Adrenal gland (tissue), 12 donors: ENCODE results near the gene ELMO3. TPM values are rescaled to one million over a fixed set of nuclear protein-coding genes. Genes with fewer than 3 reads are reported as not detected.

Experiments used
- DNase-seq, 7 donors: peaks; one replicate each; pipeline ENCODE4 v3.0.0-alpha.2; 2019 to 2020
- H3K27ac ChIP-seq, 5 donors: fragments of 200-600 bp; sonication (generic) in 4 of 5; 1 replicate in 3 of 5; 2 replicates in 2 of 5; pipeline versions ENCODE4 v1.5.1 to v1.8.0; 2016 to 2020; ENCODE audit warnings: mild to moderate bottlenecking in 1 of 5
- H3K27me3 ChIP-seq: fragments of 200-600 bp; 2 replicates; pipeline ENCODE4 v1.8.0; 2021
- H3K36me3 ChIP-seq, 2 donors: fragments of 200-600 bp; replicated peaks in 1 of 2; 1 replicate in 1 of 2; 2 replicates in 1 of 2; pipeline versions ENCODE4 v1.5.1 to v1.8.0; 2018 to 2022
- H3K4me1 ChIP-seq, 2 donors: fragments of 200-600 bp; replicated peaks in 1 of 2; 1 replicate in 1 of 2; 2 replicates in 1 of 2; pipeline versions ENCODE4 v1.5.1 to v1.8.0; 2018 to 2021
- H3K4me3 ChIP-seq, 4 donors: fragments of 200-600 bp; sonication (generic) in 3 of 4; one replicate each; pipeline ENCODE4 v1.5.1; 2016 to 2018
- H3K9me3 ChIP-seq, 3 donors: fragments of 200-600 bp; sonication (generic) in 1 of 3; replicated peaks in 1 of 3; 1 replicate in 2 of 3; 2 replicates in 1 of 3; pipeline versions ENCODE4 v1.5.1 to v1.8.0; 2016 to 2021
- POLR2A ChIP-seq, 2 donors: fragments of 450-650 bp; IDR thresholded peaks; one replicate each; pipeline ENCODE4 v1.6.1; 2017; ENCODE audit warnings: antibody characterized with exemption in 2 of 2, mild to moderate bottlenecking in 2 of 2, moderate library complexity in 1 of 2
- WGBS, 4 donors: extraction: QIAGEN DNeasy Blood & Tissue Kit in 2 of 4; methylation state at CpG; one replicate each; pipeline versions ENCODE4 v1.1.5 to v1.1.7; 2013 to 2017; 5-methylcytosine and 5-hydroxymethylcytosine counted together
- intact Hi-C, 2 donors: fragments of 100-400 bp; cut with DNase I; formaldehyde crosslinking; loops; one replicate each; pipeline versions ENCODE4 v1.14.1 to v1.15.0; 2022 to 2023
- polyA plus RNA-seq, 3 donors: library from polyadenylated mRNA; stranded (reverse); fragments of 200-250 nt in 2 of 3; fragments of 350-450 nt in 1 of 3; fragmentation: Illumina TruSeq in 1 of 3; extraction: RNeasy Lipid Tissue Mini Kit (QIAGEN cat#74804) in 1 of 3; gene quantifications; one replicate each; pipeline ENCODE4 v1.2.3, GENCODE V29; 2013 to 2014
- total RNA-seq, 9 donors: library from RNA; depleted of rRNA in 4 of 9; stranded (reverse); fragments of >200 nt in 4 of 9; fragments of 120-200 nt in 1 of 9; fragmentation: NEBNext Ultra II Directional in 1 of 9; extraction: Animal tissue kit (Norgen Biotek cat#: 25700) in 1 of 9; gene quantifications; one replicate each; pipeline versions ENCODE4 v1.1.0 to v1.2.4, GENCODE V29; 2013 to 2023
- TF ChIP-seq, protein P1 (sequence below), 6 experiments: fragments of 450-650 bp in 4 of 6; fragments of 200-600 bp in 2 of 6; sonication (generic) in 1 of 6; IDR thresholded peaks; 1 replicate in 5 of 6; 2 replicates in 1 of 6; pipeline versions ENCODE4 v1.5.1 to v1.8.0; 2016 to 2021; ENCODE audit warnings: antibody characterized with exemption in 6 of 6, mild to moderate bottlenecking in 2 of 6, moderate library complexity in 1 of 6
- donor health status: healthy with polysubstance abuse.
- donor health status: Bipolar disorder and iron deficiency.
- donor health status: DM: yes; HTN: yes; CAD: no.
- donor health status: DM: no; HTN: no; CAD: no.
- donor health status: DM: no; HTN: no; CAD: no.
- donor health status: DM: yes; HTN: yes; CAD: no.

Gene ELMO3
- total and polyA plus RNA-seq, 12 donors: 0.18 to 7.0 (median 1.8) TPM

GRCh38 chr16:67155295-67156142, 43.4 kb upstream of the ELMO3 start:
- WGBS, 4 donors: 14 to 56% (median 18%) methylated on average over 18 to 74 of the region's 74 CpGs

DNA sequence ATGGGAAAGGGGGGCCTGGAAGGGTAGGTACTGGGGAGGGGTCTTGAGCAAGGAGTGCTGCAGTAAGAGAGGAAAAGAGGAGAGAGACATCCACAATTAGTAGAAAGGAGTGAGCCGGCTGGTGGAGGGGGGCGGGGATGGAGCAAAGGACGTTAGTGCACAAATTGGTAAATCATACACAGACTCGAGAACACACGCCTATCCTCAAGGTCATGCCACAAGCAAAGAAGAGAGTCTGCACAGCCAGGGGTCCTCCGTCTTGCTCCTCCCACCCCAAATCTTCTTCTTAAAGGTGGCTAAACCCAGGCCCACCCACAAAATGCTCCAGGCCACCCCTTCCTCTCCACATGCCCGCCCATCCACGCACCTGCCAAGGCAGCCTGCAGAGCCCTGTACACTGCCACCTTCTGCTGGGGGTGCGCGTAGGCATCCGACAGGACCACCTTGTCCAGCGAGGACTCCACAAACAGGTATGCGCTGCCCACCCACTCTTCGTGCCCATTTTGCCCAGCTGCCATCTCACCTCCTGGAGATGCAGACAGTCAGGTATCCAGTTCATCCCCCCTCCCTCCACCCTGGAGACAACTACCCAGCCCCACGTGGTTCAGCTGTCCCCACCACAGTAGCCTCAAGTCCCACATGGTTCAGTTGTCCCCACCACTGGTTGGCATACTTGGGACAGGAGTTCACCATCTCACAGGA, 42.6 kb upstream of the ELMO3 start:
- no peaks in the 10 kb centered on the region for H3K27me3 ChIP-seq
- H3K36me3 ChIP-seq: no peaks in the 10 kb centered on the region
- TF ChIP-seq, protein P1, sequence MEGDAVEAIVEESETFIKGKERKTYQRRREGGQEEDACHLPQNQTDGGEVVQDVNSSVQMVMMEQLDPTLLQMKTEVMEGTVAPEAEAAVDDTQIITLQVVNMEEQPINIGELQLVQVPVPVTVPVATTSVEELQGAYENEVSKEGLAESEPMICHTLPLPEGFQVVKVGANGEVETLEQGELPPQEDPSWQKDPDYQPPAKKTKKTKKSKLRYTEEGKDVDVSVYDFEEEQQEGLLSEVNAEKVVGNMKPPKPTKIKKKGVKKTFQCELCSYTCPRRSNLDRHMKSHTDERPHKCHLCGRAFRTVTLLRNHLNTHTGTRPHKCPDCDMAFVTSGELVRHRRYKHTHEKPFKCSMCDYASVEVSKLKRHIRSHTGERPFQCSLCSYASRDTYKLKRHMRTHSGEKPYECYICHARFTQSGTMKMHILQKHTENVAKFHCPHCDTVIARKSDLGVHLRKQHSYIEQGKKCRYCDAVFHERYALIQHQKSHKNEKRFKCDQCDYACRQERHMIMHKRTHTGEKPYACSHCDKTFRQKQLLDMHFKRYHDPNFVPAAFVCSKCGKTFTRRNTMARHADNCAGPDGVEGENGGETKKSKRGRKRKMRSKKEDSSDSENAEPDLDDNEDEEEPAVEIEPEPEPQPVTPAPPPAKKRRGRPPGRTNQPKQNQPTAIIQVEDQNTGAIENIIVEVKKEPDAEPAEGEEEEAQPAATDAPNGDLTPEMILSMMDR (IDR thresholded peaks at IDR 0.05): no peak
- no peak for TF ChIP-seq POLR2A (IDR thresholded peaks at IDR 0.05)
- peaks cover 9 to 28% of the 10 kb centered on the region in 2 donors for H3K4me1 ChIP-seq
- WGBS, 4 donors: 62 to 77% (median 71%) methylated on average over 13 to 15 of the region's 15 CpGs
- DNase-seq: peak in 2 of 7 donors; percentile 7 to 26
- no peak overlapping the region for H3K4me3 ChIP-seq
- no peaks in the 10 kb centered on the region for H3K9me3 ChIP-seq
- no peak overlapping the region for H3K27ac ChIP-seq
- intact Hi-C loops: loop anchor here (5.0 to 10.0 kb wide), 4 partner anchors 49 to 179 kb away; partner anchors contain the start of gene PHAF1 (in 1 of the 2)

More at GRCh38 chr16:67155295-67156142, 43.4 kb upstream of the ELMO3 start:
- Histone ChIP-seq H3K4me3 (peak overlapping the region in 1 of 4 donors; percentile 28), H3K27me3 (no peaks in the 10 kb centered on the region), H3K27ac (no peak overlapping the region), H3K4me1 (peaks cover 6 to 27% of the 10 kb centered on the region in 2 donors), H3K36me3 (no peaks in the 10 kb centered on the region), H3K9me3 (no peaks in the 10 kb centered on the region)
- intact Hi-C loops: loop anchor here (5.0 to 10.0 kb wide), 4 partner anchors 48 to 178 kb away; partner anchors contain the start of gene PHAF1 (in 1 of the 2)
- no peak for TF ChIP-seq POLR2A (IDR thresholded peaks at IDR 0.05)
- TF ChIP-seq, protein P1 (IDR thresholded peaks at IDR 0.05): peak; percentile 55 to 99 (median 82)
- DNase-seq: peak in 6 of 7 donors; percentile 71 to 84 (median 76)

DNA sequence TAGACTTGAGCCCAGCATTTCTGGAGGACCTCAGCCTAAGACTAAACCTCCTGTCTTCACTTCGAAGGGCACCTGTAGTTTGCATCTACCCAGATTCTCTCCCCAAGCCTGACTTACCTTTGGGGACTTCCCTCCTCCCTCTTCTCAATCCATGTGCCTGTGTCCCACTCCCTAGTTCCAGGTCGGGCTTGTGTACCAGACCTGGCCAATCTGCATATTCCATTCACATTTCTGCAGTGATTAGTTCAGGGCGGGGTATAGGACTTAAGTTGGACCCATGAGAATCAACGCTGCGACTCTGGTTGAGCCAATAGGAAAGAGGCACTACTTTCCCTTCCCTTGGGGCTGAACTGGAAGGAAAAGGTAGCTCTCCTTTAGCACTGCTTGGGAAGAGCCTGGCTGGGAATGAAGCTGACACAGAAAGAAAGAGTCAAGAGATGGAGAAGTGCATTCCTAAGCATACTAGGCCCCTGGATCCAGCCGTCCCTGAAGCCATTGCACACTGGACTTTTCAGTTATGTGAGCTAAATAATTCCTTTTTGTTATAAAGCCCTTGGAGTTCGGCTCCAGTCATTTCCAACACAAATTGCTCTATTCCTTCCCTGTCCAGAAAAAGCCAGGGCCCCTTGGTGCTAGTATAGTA, 41.7 kb upstream of the ELMO3 start:
- Histone ChIP-seq H3K36me3 (no peaks in the 10 kb centered on the region), H3K27me3 (no peaks in the 10 kb centered on the region), H3K27ac (no peak overlapping the region), H3K4me1 (peaks cover 17 to 35% of the 10 kb centered on the region in 2 donors), H3K4me3 (no peak overlapping the region), H3K9me3 (no peaks in the 10 kb centered on the region)
- TF ChIP-seq POLR2A (IDR thresholded peaks at IDR 0.05): no peak
- intact Hi-C loops: loop anchor here (5.0 to 10.0 kb wide), 4 partner anchors 50 to 180 kb away; partner anchors contain the start of gene PHAF1 (in 1 of the 2)
- 75 to 81% (median 77%) methylated on average over 7 of the region's 7 CpGs for WGBS, 4 donors
- peak in 1 of 7 donors; percentile 5 for DNase-seq

DNA sequence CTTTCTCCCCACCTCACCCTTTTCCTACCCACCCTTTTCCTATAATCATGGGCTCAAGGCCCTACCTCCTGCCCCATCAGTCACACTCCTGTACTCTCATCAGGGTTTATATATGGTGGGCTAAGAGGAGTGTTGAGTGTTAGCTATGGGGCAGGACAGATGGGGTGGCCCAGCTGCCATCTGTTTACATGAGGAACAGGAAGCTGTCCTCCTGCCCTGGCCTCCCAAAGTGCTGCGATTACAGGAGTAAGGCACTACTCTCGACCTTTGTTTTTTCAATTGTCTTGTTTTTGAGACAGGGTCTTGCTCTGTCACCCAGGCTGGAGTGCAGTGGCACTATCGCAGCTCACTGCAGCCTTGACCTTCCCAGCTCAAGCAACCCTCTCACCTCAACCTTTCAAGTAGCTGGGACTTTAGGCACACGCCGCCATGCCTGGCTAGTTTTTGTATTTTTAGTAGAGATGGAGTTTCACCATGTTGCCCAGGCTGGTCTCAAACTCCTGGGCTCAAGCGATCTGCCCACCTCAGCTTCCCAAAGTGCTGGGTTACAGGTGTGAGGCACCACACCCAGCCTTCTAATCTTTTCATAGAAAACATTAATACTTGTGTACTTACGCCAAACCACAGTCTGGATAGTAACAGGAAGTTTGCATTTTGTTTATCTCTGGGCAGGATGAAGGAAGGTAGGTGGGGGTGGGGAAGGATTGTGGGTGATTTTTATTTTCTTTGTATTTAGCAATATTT, 40.9 kb upstream of the ELMO3 start:
- H3K27me3 ChIP-seq: no peaks in the 10 kb centered on the region
- H3K9me3 ChIP-seq: no peaks in the 10 kb centered on the region
- H3K4me1 ChIP-seq: peaks cover 20 to 41% of the 10 kb centered on the region in 2 donors
- H3K27ac ChIP-seq: no peak overlapping the region
- intact Hi-C loops: loop anchor here (5.0 to 10.0 kb wide), 4 partner anchors 51 to 181 kb away; partner anchors contain the start of gene PHAF1 (in 1 of the 2)
- no peaks in the 10 kb centered on the region for H3K36me3 ChIP-seq
- WGBS, 4 donors: 71 to 80% (median 75%) methylated on average over 7 of the region's 7 CpGs
- TF ChIP-seq, protein P1 (IDR thresholded peaks at IDR 0.05): no peak
- no peak overlapping the region for H3K4me3 ChIP-seq
- peak in 2 of 7 donors; percentile 18 to 51 for DNase-seq
